Neuronal stem cell (in vitro differentiated cells): ENCODE data around the gene FOXL1.
"Not testable (repeated sequence)": the region's sequence is repeated elsewhere in the genome, so short reads cannot be mapped to it uniquely, and the experiment has no call there.

Source experiments
- DNase-seq: peaks from one replicate; pipeline ENCODE4 v3.0.0-alpha.2; 2013; ENCODE audit warnings: low spot score
- H2AFZ ChIP-seq: one replicate; pipeline ENCODE4 v1.6.1; 2013; ENCODE audit warnings: mild to moderate bottlenecking, low read length, inconsistent platforms
- H2AK5ac ChIP-seq: 2 replicates; pipeline ENCODE4 v1.6.1; 2013; ENCODE audit warnings: low read depth, mild to moderate bottlenecking, inconsistent platforms, low read length, moderate library complexity, mixed read lengths
- H2BK120ac ChIP-seq: 2 replicates; pipeline ENCODE4 v1.6.1; 2013; ENCODE audit warnings: low read depth, mild to moderate bottlenecking, inconsistent platforms, low read length, moderate library complexity, mixed read lengths
- H2BK12ac ChIP-seq: one replicate; pipeline ENCODE4 v1.6.1; 2013; ENCODE audit warnings: low read length, inconsistent platforms
- H2BK15ac ChIP-seq: 2 replicates; pipeline ENCODE4 v1.6.1; 2013; ENCODE audit warnings: mild to moderate bottlenecking, low read length, inconsistent platforms, mixed read lengths
- H2BK5ac ChIP-seq: one replicate; pipeline ENCODE4 v1.6.1; 2013; ENCODE audit warnings: inconsistent platforms, mild to moderate bottlenecking, low read length, moderate library complexity
- H3K14ac ChIP-seq: one replicate; pipeline ENCODE4 v1.6.1; 2013; ENCODE audit warnings: low read length, inconsistent platforms
- H3K18ac ChIP-seq: 2 replicates; pipeline ENCODE4 v1.6.1; 2013; ENCODE audit warnings: low read length, inconsistent platforms
- H3K23ac ChIP-seq: 2 replicates; pipeline ENCODE4 v1.6.1; 2013; ENCODE audit warnings: low read depth, mild to moderate bottlenecking, mixed read lengths, low read length, inconsistent platforms; ENCODE audit not compliant: poor library complexity
- H3K27ac ChIP-seq: replicated peaks from 3 replicates; pipeline ENCODE4 v1.5.1; 2013; ENCODE audit warnings: low read length, inconsistent platforms
- H3K27me3 ChIP-seq, 3 experiments: 2 replicates each; pipeline ENCODE4 v1.6.1; 2013; ENCODE audit warnings: low read length in 3 of 3, mild to moderate bottlenecking in 2 of 3, inconsistent platforms in 1 of 3, low read depth in 1 of 3, mixed read lengths in 1 of 3, moderate library complexity in 1 of 3; ENCODE audit not compliant: control insufficient read depth in 3 of 3, insufficient read depth in 3 of 3
- H3K36me3 ChIP-seq, 2 donors: replicated peaks in 1 of 2; 2 replicates each; pipeline ENCODE4 v1.6.1; 2013; ENCODE audit warnings: low read length in 2 of 2; ENCODE audit not compliant: control insufficient read depth in 2 of 2, insufficient read depth in 2 of 2
- H3K4ac ChIP-seq: 2 replicates; pipeline ENCODE4 v1.6.1; 2013; ENCODE audit warnings: inconsistent platforms, mild to moderate bottlenecking, low read length, moderate library complexity
- H3K4me1 ChIP-seq, 2 donors: 1 replicate in 1 of 2; 2 replicates in 1 of 2; pipeline ENCODE4 v1.6.1; 2013; ENCODE audit warnings: low read length in 2 of 2, low read depth in 1 of 2; ENCODE audit not compliant: control insufficient read depth in 2 of 2, insufficient read depth in 1 of 2
- H3K4me2 ChIP-seq: one replicate; pipeline ENCODE4 v1.6.1; 2013; ENCODE audit warnings: mild to moderate bottlenecking, low read length, inconsistent platforms; ENCODE audit not compliant: insufficient read depth, poor library complexity, severe bottlenecking
- H3K4me3 ChIP-seq, 2 donors: 2 replicates each; pipeline ENCODE4 v1.5.1; 2013; ENCODE audit warnings: low read length in 2 of 2, mild to moderate bottlenecking in 2 of 2, inconsistent platforms in 1 of 2, moderate library complexity in 1 of 2
- H3K79me1 ChIP-seq: one replicate; pipeline ENCODE4 v1.6.1; 2013; ENCODE audit warnings: low read depth, mild to moderate bottlenecking, inconsistent platforms, low read length, moderate library complexity
- H3K9ac ChIP-seq: one replicate; pipeline ENCODE4 v1.6.1; 2013; ENCODE audit warnings: mild to moderate bottlenecking, low read depth, low read length, inconsistent platforms; ENCODE audit not compliant: poor library complexity
- H3K9me3 ChIP-seq, 2 donors: replicated peaks in 1 of 2; 2 replicates each; pipeline versions ENCODE3 to v1.6.1; 2013; ENCODE audit warnings: low read length in 2 of 2, mild to moderate bottlenecking in 2 of 2, inconsistent platforms in 1 of 2, low read depth in 1 of 2, mixed read lengths in 1 of 2, moderate library complexity in 1 of 2; ENCODE audit not compliant: control insufficient read depth in 2 of 2, insufficient read depth in 1 of 2
- H4K8ac ChIP-seq: one replicate; pipeline ENCODE4 v1.6.1; 2013; ENCODE audit warnings: low read depth, mild to moderate bottlenecking, inconsistent platforms, low read length, moderate library complexity
- H4K91ac ChIP-seq: one replicate; pipeline ENCODE4 v1.6.1; 2013; ENCODE audit warnings: low read length, low read depth, mild to moderate bottlenecking, inconsistent platforms; ENCODE audit not compliant: poor library complexity
- WGBS, 2 donors: extraction: QIAGEN DNeasy Blood & Tissue Kit; methylation state at CpG; one replicate each; pipeline ENCODE4 v1.1.7; 2013; ENCODE audit warnings: missing lambda C conversion rate in 2 of 2, mixed read lengths in 1 of 2; ENCODE audit not compliant: insufficient read length in 2 of 2, insufficient replicate concordance in 1 of 2; ENCODE audit errors: extremely low coverage in 2 of 2; 5-methylcytosine and 5-hydroxymethylcytosine counted together

The FOXL1 gene

DNA sequence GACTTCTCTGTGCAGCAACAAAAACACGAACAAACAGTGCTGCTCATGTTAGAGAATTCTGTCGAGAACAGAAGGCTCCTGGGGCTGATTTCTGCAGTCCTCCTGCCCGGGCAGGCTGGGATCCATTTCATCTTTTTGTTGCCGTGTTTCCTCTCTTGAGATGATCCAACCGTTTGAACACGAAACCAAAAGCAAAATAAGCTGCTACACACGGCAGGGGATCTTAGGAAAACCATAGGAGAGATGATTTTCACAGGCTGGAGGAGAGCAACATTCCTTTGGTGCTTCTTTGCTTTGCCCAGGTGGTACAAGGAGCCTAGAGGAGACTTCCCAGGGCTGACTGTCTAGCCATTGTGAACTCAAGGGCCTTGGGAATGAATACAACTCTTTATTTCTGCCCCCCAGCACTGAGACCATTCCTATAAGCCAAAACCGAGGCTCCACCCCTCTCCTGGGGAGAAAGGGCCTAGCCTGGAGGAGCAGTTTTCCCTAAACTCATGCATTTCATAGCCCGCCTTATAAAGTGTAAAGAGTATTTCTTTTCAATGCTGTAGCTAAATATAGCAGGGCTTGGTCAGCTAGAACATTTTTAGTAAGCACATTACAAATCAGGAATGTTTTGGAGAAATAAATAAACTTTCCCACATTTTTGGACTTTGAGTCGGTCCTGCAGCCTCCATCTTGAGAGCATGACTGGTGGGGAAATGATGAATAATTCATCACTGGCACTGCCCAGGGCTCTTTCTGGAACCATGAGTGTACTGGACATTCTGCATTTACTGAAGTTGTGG, 7.7 kb downstream of the FOXL1 start:
- Histone ChIP-seq H3K27me3 (peaks cover under 1 to 37% (median 11%) of the 10 kb centered on the region in 3 experiments), H3K18ac (no peak overlapping the region), H3K4me2 (no peak overlapping the region), H2AK5ac (no peak overlapping the region), H3K27ac (no peak overlapping the region), H2BK120ac (no peak overlapping the region), H3K14ac (no peak overlapping the region), H4K8ac (no peak overlapping the region), H4K91ac (no peak overlapping the region), H2BK15ac (no peak overlapping the region), H2AFZ (no peak overlapping the region), H3K9ac (no peak overlapping the region), H2BK12ac (no peak overlapping the region), H3K4ac (no peak overlapping the region), H3K23ac (no peak overlapping the region), H3K4me1 (no peaks in the 10 kb centered on the region), H3K4me3 (no peak overlapping the region), H3K79me1 (no peaks in the 10 kb centered on the region), H3K9me3 (no peaks in the 10 kb centered on the region), H2BK5ac (no peak overlapping the region), H3K36me3 (no peaks in the 10 kb centered on the region)
- DNase-seq: no peak
- WGBS, 2 donors: no CpG with 5 or more reads among the region's 10 CpGs

DNA sequence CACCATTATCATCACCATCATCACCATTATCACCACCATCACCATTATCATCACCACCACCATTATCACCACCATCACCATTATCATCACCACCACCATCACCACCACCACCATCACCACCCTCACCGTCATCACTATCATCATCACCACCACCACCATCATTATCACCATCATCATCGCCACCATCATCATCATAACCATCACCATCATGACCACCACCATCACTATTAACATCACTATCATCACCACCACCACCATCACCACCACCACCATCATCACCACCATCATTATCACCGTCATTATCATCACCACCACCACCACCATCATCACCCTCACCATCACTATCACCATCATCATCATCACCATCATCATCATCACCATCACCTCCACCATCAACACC, 9.1 kb downstream of the FOXL1 start:
- H3K4ac ChIP-seq: no peak overlapping the region
- no peaks in the 10 kb centered on the region for H3K9me3 ChIP-seq
- no peak overlapping the region for H3K14ac ChIP-seq
- H2BK12ac ChIP-seq: no peak overlapping the region
- H4K91ac ChIP-seq: no peak overlapping the region
- peak overlapping the region; percentile 10 for H3K9ac ChIP-seq
- 100% methylated on average over 1 of the region's 3 CpGs; no CpG with 5 or more reads in 1 of the 2 donors for WGBS, 2 donors
- no peak overlapping the region for H2BK15ac ChIP-seq
- no peak overlapping the region for H2BK120ac ChIP-seq
- H3K23ac ChIP-seq: no peak overlapping the region
- H3K4me1 ChIP-seq: no peaks in the 10 kb centered on the region
- no peak overlapping the region for H2AFZ ChIP-seq
- H3K79me1 ChIP-seq: no peaks in the 10 kb centered on the region
- H3K4me3 ChIP-seq: no peak overlapping the region
- peaks cover 0 to 23% (median 4%) of the 10 kb centered on the region in 3 experiments for H3K27me3 ChIP-seq
- no peak overlapping the region for H3K27ac ChIP-seq
- no peak overlapping the region for H3K4me2 ChIP-seq
- DNase-seq: no peak
- H3K36me3 ChIP-seq: no peaks in the 10 kb centered on the region
- H2BK5ac ChIP-seq: no peak overlapping the region
- H3K18ac ChIP-seq: no peak overlapping the region
- no peak overlapping the region for H4K8ac ChIP-seq
- no peak overlapping the region for H2AK5ac ChIP-seq

DNA sequence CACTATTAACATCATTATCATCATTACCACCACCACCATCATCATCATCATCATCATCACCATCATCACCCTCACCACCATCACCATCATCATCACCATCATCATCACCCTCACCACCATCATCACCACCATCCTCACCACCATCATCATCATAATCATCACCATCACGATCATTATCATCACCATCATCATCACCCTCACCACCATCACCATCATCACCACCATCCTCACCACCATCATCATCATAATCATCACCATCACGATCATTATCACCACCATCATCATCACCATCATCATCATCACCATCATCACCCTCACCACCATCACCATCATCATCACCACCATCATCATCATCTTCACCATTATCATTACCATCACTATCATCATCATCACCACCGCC, 9.6 kb downstream of the FOXL1 start:
- H2BK5ac ChIP-seq, H2AK5ac ChIP-seq, H3K4me3 ChIP-seq, H3K79me1 ChIP-seq, H2AFZ ChIP-seq, DNase-seq, H3K27ac ChIP-seq, H4K8ac ChIP-seq, H3K18ac ChIP-seq, H3K4me1 ChIP-seq, H2BK120ac ChIP-seq, H3K4ac ChIP-seq, H3K4me2 ChIP-seq, H2BK12ac ChIP-seq, H3K9ac ChIP-seq, H2BK15ac ChIP-seq, H3K23ac ChIP-seq, H3K9me3 ChIP-seq, H3K14ac ChIP-seq, H3K36me3 ChIP-seq, H4K91ac ChIP-seq: not testable (repeated sequence)
- 100% methylated on average over 1 to 3 of the region's 3 CpGs for WGBS, 2 donors
- peaks cover 0 to 20% (median 4%) of the 10 kb centered on the region in 3 experiments for H3K27me3 ChIP-seq

DNA sequence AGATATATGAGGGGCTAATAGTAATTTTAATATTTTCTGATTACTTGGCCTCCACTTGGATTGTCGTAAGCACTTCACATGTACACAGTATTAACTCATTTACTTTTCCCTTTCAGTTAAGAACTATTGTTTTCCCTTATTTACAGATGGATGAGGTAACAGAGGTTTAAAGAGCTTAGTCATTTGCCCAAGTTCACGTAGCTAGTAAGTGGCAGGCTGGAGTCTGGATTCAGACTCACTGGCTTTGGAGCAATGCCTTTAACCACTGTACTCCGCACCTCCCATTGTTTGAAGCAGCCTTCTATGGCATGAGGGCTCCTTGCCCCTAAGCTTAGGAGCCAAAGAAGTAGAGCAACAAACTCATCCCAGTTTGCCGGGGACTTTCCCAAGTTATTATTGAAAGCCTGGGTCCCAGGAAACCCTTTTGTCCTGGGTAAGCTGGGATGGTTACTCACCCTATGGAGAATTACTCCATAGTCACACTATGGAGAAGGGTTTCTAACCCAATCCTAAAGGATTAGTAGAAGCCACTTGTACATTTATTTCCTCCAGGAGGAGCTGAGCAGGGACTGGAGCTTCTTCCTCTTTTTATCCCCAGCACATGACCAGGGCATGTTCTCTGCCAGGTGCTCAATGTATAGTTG, 12.3 kb downstream of the FOXL1 start:
- H3K4me3 ChIP-seq: no peak overlapping the region
- WGBS, 2 donors: no CpG with 5 or more reads among the region's 4 CpGs
- H2BK5ac ChIP-seq: no peak overlapping the region
- H3K18ac ChIP-seq: no peak overlapping the region
- no peak overlapping the region for H3K4me2 ChIP-seq
- H2BK120ac ChIP-seq: no peak overlapping the region
- no peak overlapping the region for H3K4ac ChIP-seq
- H2BK12ac ChIP-seq: no peak overlapping the region
- H4K91ac ChIP-seq: no peak overlapping the region
- no peaks in the 10 kb centered on the region for H3K36me3 ChIP-seq
- no peak for DNase-seq
- H3K27me3 ChIP-seq: peaks cover 0 to 21% (median 0%) of the 10 kb centered on the region in 3 experiments
- no peak overlapping the region for H3K9ac ChIP-seq
- H3K79me1 ChIP-seq: no peaks in the 10 kb centered on the region
- H3K27ac ChIP-seq: no peak overlapping the region
- H3K14ac ChIP-seq: no peak overlapping the region
- no peak overlapping the region for H2AK5ac ChIP-seq
- no peak overlapping the region for H2AFZ ChIP-seq
- no peak overlapping the region for H4K8ac ChIP-seq
- no peak overlapping the region for H2BK15ac ChIP-seq
- H3K9me3 ChIP-seq: no peaks in the 10 kb centered on the region
- H3K4me1 ChIP-seq: no peaks in the 10 kb centered on the region
- no peak overlapping the region for H3K23ac ChIP-seq
